GM13976 (cell line): ENCODE data around the gene HMX2.
"Not testable (repeated sequence)": the region's sequence is repeated elsewhere in the genome, so short reads cannot be mapped to it uniquely, and the experiment has no call there.

Source experiments
- DNase-seq: peaks from one replicate; pipeline ENCODE4 v3.0.0; 2012; ENCODE audit warnings: low spot score
- CTCF ChIP-seq: IDR thresholded peaks from 2 replicates; pipeline ENCODE4 v1.5.1; 2012; ENCODE audit warnings: borderline replicate concordance, mild to moderate bottlenecking; ENCODE audit not compliant: insufficient read depth; ENCODE audit errors: extremely low read depth, missing control alignments, control extremely low read depth
- in situ Hi-C: fragments of 300-500 bp; cut with MboI; formaldehyde crosslinking; loops from one replicate; pipeline ENCODE4 v1.12.0; 2022; ENCODE audit warnings: low sequenced_read_pairs, mixed read lengths, inconsistent platforms; ENCODE audit not compliant: unreplicated experiment

Gene HMX2

DNA sequence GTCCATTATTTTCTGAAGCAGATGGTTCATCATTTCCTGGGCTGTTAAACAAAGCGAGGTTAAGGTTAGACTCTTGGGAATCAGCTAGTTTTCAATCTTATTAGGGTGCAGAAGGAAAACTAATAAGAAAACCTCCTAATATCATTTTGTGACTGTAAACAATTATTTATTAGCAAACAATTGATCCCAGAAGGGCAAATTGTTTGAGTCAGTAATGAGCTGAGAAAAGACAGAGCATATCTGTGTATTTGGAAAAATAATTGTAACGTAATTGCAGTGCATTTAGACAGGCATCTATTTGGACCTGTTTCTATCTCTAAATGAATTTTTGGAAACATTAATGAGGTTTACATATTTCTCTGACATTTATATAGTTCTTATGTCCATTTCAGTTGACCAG is 16.4 kb downstream of the HMX2 start:
- DNase-seq, result no peak
- no peak for TF ChIP-seq CTCF
- in situ Hi-C loops, result no loop called here

DNA sequence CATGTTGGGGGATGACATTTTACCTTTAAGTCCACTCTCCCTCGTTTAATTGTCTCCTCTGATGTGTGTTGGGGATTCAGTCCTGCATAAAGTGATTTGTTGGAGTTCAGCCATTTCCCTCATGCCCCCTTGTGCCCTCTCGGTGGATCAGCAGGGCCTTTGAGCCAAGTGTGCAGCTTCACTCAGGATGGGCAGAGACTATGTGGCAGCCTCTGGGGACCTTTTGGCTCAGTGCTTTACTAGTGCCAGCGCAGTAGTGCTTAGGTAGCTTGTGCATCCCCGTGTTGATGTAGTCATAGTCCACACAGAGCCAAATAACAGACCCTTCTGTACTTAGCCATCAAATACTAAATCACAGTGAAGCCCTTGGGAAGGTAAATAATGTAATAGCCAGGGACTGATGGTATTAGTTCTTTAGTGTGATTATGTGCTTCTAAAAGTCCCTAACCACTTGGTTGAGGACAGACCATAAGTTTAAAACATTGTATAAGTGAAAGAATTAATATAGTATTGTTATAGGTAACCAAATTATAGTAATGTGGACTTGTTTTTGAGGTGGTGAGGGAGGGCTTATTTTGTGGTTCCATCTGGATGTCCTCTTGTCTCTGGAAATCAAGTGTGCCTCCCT is 17.6 kb downstream of the HMX2 start:
- TF ChIP-seq CTCF, result no peak
- in situ Hi-C loops, result no loop called here
- DNase-seq, result no peak

GRCh38 chr10:123166618-123167017 is 18.7 kb downstream of the HMX2 start:
- no peak for DNase-seq
- in situ Hi-C loops, result no loop called here
- no peak for TF ChIP-seq CTCF

GRCh38 chr10:123170961-123171360 is 23.0 kb downstream of the HMX2 start:
- in situ Hi-C loops, result no loop called here
- no peak for DNase-seq
- no peak for TF ChIP-seq CTCF

GRCh38 chr10:123171616-123172015 is 23.7 kb downstream of the HMX2 start:
- in situ Hi-C loops, DNase-seq: not testable (repeated sequence)

DNA sequence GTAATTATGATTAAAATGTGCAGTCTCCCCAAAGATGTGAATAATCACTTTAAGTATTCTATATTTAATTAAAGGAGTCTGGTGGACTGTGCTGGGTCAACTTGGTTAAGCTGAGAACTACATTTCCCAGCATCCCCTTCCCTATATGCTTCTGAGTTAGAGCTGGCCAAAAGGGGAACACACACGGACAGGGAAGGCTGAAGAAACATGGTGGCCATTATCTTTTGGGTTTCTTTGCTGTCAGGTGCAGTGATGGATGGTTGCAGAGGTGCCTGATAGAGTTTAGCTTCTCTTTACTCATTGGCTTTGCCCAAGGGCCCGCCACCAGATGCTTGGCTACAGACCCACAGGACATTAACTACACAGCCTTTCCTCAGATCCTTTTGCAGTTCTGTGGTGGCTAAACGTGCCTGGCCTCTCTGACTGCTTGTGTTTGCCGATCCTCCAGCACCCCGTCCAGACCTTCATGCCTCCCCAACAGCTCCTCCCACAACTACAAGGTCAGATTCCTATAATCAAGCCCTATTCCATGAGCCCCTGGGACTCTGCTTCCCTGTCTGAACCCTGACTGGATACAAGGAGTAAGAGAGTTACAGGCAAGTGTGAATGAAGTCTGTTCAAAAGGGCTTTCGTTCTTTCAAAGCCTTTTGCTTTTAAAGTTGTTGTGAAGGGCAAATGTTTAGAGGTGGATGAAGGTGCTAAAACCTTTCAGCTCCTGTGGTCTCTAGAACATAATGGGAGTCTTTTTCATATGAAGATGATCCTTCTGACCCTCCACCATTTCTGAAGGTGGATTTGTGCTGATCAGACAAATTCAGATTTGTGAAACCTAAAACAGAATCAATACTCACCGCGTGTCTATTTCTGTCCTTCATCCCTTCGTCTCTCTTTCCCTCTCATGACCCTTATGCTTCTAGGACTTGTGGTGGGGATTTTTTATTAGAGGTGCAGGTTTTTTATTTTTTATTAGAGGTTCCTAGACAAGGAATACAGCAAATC is 27.8 kb downstream of the HMX2 start:
- TF ChIP-seq CTCF, result no peak
- no peak for DNase-seq
- in situ Hi-C loops, result no loop called here

DNA sequence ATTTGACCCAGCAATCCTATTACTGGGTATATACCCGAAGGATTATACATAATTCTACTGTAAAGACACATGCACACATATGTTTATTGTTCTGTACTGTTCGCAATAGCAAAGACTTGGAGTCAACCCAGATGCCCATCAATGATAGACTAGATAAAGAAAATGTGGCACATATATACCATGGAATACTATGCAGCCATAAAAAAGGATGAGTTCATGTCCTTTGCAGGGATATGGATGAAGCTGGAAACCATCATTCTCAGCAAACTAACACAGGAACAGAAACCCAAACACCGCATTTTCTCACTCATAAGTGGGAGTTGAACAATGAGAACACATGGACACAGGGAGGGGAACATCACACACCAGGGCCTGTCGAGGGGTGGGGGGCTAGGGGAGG is 30.5 kb downstream of the HMX2 start:
- DNase-seq, in situ Hi-C loops: not testable (repeated sequence)
